ENCODE data around the gene PTCSC3. TPM values are rescaled to one million over a fixed set of nuclear protein-coding genes. Genes with fewer than 3 reads are reported as not detected.

The PTCSC3 gene
- total and polyA plus RNA-seq, 10 of the 15 experiments (the other 5 are each of a cell fraction or from before 2014, with no cell fraction given) = not detected

- TF ChIP-seq FOXM1 (IDR thresholded peaks at IDR 0.05; ENCODE audit: low read depth, low read length) = no peak
These were observed 79.2 kb downstream of the PTCSC3 start (continued) for GRCh38 chr14:36097356-36097755.

- no peak overlapping the region for H3K27ac ChIP-seq (ENCODE audit: control insufficient read depth, insufficient read depth)
- FAIRE-seq (no peak), ATAC-seq (no peak), DNase-seq (ENCODE audit: low read depth, low spot score) (no peak)
- H3K4me3 ChIP-seq = no peak overlapping the region
- no peak overlapping the region for H2AFZ ChIP-seq (ENCODE audit: control insufficient read depth, low read depth, low read length)
- H3K4me2 ChIP-seq (ENCODE audit: control insufficient read depth, insufficient read depth) = no peak overlapping the region
- no peaks in the 10 kb centered on the region for H4K20me1 ChIP-seq (ENCODE audit: control insufficient read depth, insufficient read depth)
- no TSS peak for BruUV-seq (replicated peaks)
- ChIA-PET SMC1A (ENCODE audit: uncharacterized antibody, unreplicated experiment) (interaction anchor here (1.5 kb wide), 1 partner anchor 14 kb away, joined by 7 read pairs; no protein-coding TSS in a partner anchor), CTCF (interaction anchor here (1.1 kb wide), 1 partner anchor 24 kb away, joined by 4 read pairs; no protein-coding TSS in a partner anchor), POLR2A (no interaction called here), RAD21 (ENCODE audit: unreplicated experiment) (interaction anchor here (1.6 kb wide), 1 partner anchor 26 kb away, joined by 4 read pairs; no protein-coding TSS in a partner anchor)
- H3K9ac ChIP-seq (ENCODE audit: control insufficient read depth, insufficient read depth, low read length) = no peak overlapping the region
- H3K79me2 ChIP-seq (ENCODE audit: control insufficient read depth, insufficient read depth, low read length) = no peaks in the 10 kb centered on the region
- in situ Hi-C loops (cut with MboI) (no loop called here), intact Hi-C loops (cut with micrococcal nuclease; ENCODE audit: unreplicated experiment) (no loop called here)
- no peaks in the 10 kb centered on the region; the same call in 2 of the 3 replicates for H3K9me3 ChIP-seq (replicated peaks; ENCODE audit: control insufficient read depth, insufficient read depth, low read length)
- H3K4me1 ChIP-seq (ENCODE audit: control insufficient read depth, insufficient read depth, low read length) = no peaks in the 10 kb centered on the region
- H3K36me3 ChIP-seq (ENCODE audit: control insufficient read depth in 2 of 2, insufficient read depth in 2 of 2, low read length in 1 of 2) = no peaks in the 10 kb centered on the region
- TF ChIP-seq POLR2A (IDR thresholded peaks at IDR 0.05; ENCODE audit: low read depth, low read length) (no peak), BCL3 (IDR thresholded peaks at IDR 0.05; ENCODE audit: borderline replicate concordance, insufficient read depth, low read depth, low read length, poor library complexity, severe bottlenecking) (no peak), TBL1XR1 (IDR thresholded peaks at IDR 0.05; ENCODE audit: low read depth, low read length) (no peak), NBN (IDR thresholded peaks at IDR 0.05) (no peak), MTA2 (IDR thresholded peaks at IDR 0.05; ENCODE audit: low read depth) (no peak), CHD4 (IDR thresholded peaks at IDR 0.05) (no peak), EED (IDR thresholded peaks at IDR 0.05; ENCODE audit: low read depth) (no peak), NR2F1 (conservative IDR thresholded peaks at IDR 0.05) (no peak), GABPA (IDR thresholded peaks at IDR 0.05; ENCODE audit: low read depth) (no peak), HDAC6 (IDR thresholded peaks at IDR 0.05; ENCODE audit: unreplicated experiment) (no peak), FOXK2 (IDR thresholded peaks at IDR 0.05) (no peak), SP1 (IDR thresholded peaks at IDR 0.05; ENCODE audit: low read depth, low read length) (no peak), POLR2AphosphoS5 (IDR thresholded peaks at IDR 0.05; ENCODE audit: low read length) (no peak), EZH2 (IDR thresholded peaks at IDR 0.05; ENCODE audit: borderline replicate concordance, control insufficient read depth, low read depth, low read length) (no peak), SMAD5 (IDR thresholded peaks at IDR 0.05; ENCODE audit: low read depth) (no peak), SIN3A (IDR thresholded peaks at IDR 0.05; ENCODE audit: low read depth, low read length) (no peak), JUND (IDR thresholded peaks at IDR 0.05; ENCODE audit: low read depth, low read length) (no peak), RELA (IDR thresholded peaks at IDR 0.05; ENCODE audit: borderline replicate concordance, partially characterized antibody) (no peak), SMARCA5 (IDR thresholded peaks at IDR 0.05) (no peak), MXI1 (IDR thresholded peaks at IDR 0.05; ENCODE audit: low read depth, low read length) (no peak)
- H3K27me3 ChIP-seq (replicated peaks in 1 of 2; ENCODE audit: control insufficient read depth in 2 of 2, insufficient read depth in 2 of 2, low read length in 1 of 2) = no peaks in the 10 kb centered on the region
These were observed 80.4 kb downstream of the PTCSC3 start for GRCh38 chr14:36096090-36096489.
